Stimulated activated CD8-positive, alpha-beta memory T cell treated with anti-CD3 and anti-CD28 coated beads, Interleukin-2, amount 100 ng/mL, for 48 hours (primary cell): ENCODE measurements around the gene ABCA9.
"Not testable (repeated sequence)": the region's sequence is repeated elsewhere in the genome, so short reads cannot be mapped to it uniquely, and the experiment has no call there.

Experiments used
- DNase-seq, 2 donors: peaks; one replicate each; pipeline ENCODE4 v3.0.0-alpha.2; 2020; ENCODE audit warnings: low read depth in 2 of 2

ABCA9 gene, protein sequence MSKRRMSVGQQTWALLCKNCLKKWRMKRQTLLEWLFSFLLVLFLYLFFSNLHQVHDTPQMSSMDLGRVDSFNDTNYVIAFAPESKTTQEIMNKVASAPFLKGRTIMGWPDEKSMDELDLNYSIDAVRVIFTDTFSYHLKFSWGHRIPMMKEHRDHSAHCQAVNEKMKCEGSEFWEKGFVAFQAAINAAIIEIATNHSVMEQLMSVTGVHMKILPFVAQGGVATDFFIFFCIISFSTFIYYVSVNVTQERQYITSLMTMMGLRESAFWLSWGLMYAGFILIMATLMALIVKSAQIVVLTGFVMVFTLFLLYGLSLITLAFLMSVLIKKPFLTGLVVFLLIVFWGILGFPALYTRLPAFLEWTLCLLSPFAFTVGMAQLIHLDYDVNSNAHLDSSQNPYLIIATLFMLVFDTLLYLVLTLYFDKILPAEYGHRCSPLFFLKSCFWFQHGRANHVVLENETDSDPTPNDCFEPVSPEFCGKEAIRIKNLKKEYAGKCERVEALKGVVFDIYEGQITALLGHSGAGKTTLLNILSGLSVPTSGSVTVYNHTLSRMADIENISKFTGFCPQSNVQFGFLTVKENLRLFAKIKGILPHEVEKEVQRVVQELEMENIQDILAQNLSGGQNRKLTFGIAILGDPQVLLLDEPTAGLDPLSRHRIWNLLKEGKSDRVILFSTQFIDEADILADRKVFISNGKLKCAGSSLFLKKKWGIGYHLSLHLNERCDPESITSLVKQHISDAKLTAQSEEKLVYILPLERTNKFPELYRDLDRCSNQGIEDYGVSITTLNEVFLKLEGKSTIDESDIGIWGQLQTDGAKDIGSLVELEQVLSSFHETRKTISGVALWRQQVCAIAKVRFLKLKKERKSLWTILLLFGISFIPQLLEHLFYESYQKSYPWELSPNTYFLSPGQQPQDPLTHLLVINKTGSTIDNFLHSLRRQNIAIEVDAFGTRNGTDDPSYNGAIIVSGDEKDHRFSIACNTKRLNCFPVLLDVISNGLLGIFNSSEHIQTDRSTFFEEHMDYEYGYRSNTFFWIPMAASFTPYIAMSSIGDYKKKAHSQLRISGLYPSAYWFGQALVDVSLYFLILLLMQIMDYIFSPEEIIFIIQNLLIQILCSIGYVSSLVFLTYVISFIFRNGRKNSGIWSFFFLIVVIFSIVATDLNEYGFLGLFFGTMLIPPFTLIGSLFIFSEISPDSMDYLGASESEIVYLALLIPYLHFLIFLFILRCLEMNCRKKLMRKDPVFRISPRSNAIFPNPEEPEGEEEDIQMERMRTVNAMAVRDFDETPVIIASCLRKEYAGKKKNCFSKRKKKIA (N-terminal part only)

DNA sequence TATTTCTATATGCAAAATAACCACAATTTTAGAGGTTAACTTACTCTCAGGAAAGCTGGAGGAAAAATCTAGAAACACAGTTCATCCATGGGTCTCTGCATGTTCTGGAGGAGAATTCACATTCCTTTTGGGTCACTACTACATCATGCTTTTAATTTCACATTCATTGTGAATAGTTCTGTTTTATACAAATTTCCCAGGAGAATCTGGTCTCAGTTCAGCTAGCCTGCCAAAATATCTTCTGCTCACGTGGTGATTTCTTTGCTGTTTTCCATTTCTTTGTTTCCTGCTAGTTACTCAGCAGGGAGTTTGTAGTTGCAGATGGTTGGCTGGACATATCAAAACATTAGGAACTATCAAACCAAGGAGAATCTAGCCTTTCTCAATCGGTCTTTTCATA lies at the start of gene ABCA9:
TSS of gene ABCA9 (minus strand) at position 106 of the 400 bp plus-strand sequence. CDS start 9,801 bp downstream, outside the sequence.
- no peak for DNase-seq

DNA sequence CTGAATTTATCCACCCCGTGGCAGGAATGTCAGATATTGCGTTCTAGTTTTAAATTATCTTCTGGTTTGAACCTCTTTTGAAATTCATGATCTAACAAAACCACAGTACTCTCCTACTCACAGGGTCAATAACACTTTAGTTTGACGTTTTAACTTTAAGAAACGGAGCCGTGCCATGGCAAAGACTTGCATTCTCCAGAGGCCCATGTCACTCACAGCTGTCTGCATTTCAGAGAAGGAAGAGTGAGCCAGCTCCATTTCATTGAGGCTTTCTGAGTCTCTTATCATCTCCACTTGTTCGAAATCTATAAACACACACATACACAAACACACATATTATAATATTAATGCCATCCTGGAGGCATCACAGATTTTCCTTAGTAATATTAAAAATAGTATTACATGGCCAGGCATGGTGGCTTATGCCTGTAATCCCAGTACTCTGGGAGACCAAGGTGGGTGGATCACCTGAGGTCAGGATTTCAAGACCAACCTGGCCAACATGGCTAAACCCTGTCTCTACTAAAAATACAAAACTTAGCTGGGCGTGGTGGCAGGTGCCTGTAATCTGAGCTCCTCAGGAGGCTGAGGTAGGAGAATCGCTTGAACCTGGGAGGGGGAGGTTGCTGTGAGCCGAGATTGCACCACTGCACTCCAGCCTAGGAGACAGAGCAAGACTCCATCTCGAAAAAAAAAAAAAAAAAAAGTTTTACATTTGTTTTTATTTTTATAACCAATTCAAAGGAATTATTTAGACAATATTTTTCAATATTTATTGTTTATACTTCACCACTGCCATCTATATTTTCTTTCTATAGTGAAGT lies 45.4 kb upstream of the ABCA9 start:
- DNase-seq, result no peak

DNA sequence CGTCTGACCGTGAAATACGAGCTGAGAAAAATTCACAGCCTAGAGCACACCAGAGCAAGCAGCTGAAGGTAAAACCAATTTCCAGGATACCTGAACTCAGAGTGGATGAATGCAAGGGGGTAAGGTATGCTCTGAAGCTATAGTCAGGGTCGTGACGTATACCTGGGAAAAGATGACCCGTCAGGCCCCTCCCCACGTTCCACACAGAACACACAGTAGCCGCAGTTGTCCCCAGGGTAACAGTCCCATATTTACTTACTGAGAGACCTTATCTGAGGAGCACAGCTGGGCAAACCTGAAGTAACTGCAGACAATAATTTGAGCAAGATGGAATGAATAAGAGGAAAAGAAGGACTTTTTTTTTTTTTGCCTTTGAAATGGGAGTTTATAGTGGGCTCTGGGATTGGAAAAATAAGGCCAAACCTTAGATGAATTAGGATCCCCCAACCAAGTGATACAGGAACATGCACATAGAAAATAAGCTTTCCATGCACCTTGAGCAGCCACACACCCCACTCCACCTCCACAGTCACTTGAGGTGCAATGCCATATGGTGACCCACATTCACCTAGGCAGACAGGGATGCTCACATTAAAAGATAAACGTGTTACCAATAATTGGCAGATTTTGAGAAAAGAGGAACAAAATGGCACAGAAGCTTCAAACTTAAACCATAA lies 43.0 kb upstream of the ABCA9 start:
- DNase-seq, result no peak

DNA sequence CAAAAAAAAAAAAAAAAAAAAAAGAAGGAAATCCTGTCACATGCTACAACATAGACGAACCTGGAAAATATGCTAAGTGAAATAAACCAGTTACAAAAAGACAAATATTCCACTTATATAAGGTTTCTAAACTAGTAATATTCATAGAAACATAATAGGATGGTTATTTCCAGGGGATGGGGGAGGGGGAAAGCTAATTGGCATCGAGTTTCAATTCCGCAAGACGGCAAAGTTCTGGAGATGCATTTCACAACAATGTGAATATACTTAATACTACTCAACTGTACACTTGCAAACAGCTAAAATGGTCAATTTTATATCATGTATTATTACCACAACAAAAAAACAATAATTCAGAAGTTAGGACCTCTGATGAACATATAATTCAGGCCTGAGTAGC lies 37.9 kb upstream of the ABCA9 start:
- no peak for DNase-seq

DNA sequence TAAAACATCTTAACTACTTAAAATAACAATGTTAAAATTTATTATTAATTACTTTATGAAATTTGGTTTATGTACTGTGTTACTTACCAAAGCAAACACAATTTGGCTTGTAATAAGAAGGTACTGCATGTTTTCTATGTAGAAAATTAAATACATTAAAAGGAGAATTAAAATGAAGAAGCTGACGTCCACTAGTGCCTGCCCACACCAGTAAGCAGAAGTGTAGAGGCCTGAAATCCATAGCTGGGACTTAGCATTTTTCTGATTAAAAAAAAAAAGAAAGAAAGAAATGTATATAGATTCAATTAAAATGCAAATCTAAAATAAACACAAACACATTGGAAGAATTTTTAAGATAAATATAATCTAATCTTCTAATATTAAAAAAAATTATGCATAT lies 35.8 kb upstream of the ABCA9 start:
- no peak for DNase-seq

DNA sequence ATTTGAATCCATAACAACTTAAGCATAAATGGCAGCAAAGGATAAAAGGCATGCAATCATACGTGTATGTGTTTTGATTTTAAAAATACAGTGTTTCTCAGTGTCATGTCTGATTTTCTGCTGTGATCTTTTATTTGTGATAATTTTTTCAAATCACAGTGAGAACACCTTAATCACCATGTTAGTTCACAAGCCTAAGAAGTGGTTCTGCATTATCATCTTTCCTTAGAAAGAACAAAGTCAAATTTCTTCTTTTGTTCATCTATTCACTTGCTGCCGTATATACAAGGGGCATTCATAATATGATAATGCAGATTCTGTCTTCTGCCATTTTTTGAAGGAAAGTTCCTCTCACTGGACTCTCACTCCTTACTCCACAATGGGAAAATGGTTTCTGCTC lies 33.3 kb upstream of the ABCA9 start:
- DNase-seq, result no peak

DNA sequence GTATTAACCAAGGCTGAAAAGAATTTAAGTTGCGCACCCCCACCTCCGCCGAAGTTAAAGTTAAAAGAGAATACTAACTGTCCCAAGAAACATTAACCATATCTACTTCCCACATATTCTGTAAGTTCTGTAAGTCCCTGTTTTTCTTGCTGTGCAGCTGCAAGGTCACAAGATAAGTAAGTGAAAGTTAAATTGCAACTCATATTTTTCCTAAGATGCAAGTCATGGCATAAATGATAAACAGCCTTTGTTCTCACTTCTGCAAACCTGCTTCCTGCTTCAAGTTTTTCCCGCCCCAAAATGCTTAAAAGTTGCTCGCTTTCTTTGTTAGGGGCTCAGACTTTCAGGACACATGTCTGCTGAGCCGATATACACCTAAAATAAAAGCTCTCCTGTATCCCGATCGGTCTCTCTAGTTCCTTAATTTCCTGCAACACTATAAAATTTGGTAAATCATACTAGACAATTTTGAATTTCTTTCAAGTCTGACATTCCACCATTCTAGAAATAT lies 32.6 kb upstream of the ABCA9 start:
- no peak for DNase-seq

DNA sequence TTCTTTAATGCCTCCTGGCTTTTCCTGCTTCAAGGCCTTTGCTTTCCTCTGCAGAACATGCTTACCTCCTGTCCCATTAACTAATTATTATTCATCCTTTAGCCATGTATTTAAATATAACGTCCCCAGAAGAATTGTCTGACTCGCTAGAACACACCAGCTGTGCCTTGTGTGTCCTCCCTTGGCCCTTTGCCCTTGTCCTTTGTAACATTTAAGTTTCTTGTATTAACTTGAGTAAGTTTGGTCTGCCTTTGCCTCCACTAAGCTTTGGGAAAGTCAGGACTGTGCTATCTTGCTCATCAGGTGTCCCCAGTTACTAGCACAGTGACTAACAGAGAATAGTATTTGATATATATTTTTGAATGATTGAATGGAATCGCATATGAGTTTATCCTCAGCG lies 29.6 kb upstream of the ABCA9 start:
- DNase-seq, result no peak

DNA sequence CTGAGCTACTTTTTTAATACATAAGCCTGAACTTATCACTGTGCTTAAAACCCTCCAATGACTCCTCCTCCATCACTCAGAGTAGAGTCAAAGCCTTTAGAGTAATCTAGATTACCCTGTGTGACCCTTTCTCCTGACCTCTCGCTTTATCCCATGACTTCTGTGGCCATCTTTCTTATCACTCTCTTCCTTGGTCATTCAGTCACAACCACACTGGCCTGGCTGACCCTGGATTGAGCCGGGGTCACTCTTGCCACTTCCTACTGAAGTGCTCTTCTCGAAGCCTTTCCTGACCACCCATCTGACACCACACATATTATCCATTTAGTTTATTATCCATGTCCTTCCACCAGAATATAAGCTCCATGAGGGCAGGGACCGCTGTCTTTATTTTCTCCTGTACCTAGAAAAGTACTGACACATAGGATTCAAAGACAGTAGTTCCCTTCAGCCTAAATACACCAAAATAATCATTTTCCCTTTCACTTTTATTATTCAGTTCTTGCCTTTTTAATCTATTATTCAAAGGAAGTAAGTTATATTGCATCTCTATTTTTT lies 28.0 kb upstream of the ABCA9 start:
- no peak for DNase-seq

DNA sequence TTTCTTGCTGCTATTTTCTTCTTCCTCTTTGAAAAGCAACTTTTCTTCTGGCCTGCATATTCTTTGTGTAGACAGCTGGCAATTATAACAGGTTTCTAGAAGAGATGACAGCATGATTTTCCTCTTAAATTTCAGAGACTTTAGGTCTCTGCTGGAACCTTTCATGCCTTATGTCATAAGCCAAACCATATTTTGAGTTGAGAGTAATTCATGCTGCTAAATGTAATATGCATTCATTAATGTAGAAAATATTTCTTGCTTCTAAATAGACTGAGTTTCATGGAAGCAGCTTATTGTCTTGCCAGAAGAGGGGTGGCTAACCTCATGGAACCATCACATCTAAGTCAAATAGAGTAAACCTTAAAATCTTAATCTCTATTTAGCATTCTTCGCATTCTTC lies 25.9 kb upstream of the ABCA9 start:
- no peak for DNase-seq

DNA sequence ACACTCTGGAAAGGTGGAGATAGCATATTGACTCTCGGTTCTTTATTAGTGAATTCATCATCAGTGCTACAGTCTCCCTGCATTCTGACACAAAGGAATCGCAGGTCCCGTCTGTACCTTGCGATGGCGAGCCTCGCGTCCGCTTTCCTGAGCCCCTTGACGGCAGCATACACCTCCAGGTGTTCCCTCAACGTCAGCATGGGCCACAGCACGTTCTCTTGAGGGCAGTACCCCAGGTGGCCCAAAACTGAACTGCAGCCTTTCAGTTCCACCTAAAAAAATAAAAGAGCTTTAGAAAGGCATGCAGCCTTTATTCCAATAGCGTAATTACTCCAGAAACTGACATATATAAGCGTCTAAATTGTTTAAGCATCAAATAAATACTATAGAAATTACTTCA lies 24.2 kb upstream of the ABCA9 start:
- no peak for DNase-seq

DNA sequence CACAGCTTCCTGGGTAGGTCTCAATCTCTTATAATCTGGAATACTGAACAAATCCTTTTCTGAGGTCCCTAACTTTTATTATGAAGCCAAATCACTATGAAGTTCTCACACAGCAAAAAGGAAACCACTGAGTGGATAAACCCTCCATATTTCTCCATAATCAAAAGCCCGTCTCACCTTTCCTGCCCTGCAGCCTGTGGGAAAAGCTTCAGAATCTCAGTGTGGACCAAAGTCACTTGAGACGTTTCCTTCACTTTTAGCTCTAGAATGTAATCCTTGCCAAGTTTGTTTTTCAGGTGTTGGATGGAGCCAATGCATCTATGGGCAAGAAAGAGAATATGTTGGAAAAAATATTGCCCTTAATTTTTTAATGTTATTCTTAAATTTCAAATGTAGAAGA lies 22.0 kb upstream of the ABCA9 start:
- no peak for DNase-seq

DNA sequence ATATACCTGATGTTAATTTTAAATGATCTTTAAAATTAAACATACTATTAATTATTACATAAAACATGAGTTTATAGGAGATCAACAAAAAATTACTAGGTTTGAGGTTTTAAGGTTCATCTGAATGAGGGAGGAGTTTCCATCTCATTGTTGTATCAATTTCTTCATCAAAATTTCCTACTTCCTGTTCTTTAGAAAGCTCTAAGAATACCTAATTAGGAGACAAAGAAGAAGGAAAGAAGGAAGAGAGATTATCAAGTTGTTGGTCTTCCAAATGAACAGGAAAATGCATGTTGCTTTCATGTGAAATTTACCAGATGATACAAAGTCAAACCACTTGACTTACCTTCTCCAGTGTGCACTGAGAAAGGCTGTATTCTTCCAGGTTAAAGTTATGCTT lies 18.1 kb upstream of the ABCA9 start:
- DNase-seq, result no peak

DNA sequence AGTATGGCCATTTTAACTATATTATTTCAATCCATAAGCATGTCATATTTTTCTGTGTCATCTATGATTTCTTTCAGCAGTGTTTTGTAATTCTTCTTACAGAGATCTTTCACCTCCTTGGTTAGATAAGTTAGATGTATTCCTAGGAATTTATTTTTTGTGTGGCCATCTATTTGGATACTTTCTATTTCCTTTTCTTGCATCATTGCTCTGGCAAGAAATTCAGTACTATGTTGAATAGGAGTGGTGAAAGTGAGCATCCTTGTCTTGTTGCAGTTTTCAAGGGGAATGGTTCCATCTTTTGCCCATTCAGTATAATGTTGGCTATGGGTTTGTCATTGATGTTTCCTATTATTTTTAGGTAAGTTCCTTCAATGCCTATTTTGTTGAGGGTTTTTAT lies 15.1 kb upstream of the ABCA9 start:
- no peak for DNase-seq

DNA sequence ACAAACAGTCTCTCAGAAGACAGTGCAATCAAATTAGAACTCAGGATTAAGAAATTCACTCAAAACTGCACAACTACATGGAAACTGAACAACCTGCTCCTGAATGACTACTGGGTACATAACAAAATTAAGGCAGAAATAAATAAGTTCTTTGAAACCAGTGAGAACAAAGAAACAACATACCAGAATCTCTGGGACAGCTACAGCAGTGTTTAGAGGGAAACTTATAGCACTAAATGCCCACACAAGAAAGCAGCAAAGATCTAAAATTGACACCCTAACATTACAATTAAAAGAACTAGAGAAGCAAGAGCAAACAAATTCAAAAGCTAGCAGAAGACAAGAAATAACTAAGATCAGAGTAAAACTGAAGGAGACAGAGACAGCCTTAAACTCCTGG lies 12.7 kb upstream of the ABCA9 start:
- not testable (repeated sequence) for DNase-seq

DNA sequence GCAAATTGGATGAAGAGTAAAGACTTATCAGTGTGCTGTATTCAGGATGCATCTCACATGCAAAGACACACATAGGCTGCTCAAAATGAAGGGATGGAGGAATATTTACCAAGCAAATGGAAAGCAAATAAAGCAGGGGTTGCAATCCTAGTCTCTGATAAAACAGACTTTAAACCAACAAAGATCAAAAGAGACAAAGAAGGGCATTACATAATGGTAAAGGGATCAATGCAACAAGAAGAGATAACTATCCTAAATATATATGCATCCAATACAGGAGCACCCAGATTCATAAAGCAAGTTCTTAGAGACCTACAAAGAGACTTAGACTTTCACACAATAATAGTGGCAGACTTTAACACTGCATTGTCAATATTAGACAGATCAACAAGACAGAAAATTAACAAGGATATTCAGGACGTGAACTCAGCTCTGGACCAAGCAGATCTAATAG lies 12.1 kb upstream of the ABCA9 start:
- DNase-seq, result not testable (repeated sequence)

DNA sequence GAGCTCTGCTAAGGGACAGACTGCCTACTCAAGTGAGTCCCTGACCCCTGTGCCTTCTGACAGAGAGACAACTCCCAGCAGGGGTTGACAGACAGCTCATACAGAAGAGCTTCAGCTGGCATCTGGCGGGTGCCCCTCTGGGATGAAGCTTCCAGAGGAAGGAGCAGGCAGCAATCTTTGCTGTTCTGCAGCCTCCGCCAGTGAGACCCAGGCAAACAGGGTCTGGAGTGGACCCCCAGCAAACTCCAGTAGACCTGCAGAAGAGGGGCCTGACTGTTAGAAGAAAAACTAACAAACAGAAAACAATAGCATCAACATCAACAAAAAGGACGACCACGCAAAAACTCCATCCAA lies 10.5 kb upstream of the ABCA9 start:
- not testable (repeated sequence) for DNase-seq

DNA sequence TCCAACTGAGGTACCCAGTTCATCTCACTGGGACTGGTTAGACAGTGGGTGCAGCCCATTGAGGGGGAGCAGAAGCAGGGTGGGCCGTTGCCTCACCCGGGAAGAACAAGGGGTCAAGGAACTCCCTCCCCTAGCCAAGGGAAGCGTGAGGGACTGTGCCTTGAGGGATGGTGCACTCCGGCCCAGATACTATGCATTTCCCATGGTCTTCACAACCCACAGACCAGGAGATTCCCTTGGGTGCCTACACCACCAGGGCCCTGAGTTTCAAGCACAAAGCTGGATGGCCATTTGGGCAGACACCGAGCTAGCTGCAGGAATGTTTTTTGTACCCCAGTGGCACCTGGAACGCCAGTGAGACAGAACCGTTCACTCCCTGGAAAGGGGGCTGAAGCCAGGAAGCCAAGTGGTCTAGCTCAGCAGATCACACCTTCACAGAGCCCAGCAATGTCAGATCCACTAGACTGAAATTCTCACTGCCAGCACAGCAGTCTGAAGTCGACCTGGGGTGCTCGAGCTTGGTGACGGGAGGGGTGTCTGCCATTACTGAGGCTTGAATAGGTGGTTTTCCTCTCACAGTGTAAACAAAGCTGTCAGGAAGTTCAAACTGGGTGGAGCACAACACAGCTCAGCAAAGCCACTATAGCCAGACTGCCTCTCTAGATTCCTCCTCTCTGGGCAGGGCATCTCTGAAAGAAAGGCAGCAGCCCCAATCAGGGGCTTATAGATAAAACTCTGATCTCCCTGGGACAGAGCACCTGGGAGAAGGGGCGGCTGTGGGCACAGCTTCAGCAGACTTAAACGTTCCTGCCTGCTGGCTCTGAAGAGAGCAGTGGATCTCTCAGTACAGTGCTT lies 9.9 kb upstream of the ABCA9 start:
- DNase-seq, result not testable (repeated sequence)

DNA sequence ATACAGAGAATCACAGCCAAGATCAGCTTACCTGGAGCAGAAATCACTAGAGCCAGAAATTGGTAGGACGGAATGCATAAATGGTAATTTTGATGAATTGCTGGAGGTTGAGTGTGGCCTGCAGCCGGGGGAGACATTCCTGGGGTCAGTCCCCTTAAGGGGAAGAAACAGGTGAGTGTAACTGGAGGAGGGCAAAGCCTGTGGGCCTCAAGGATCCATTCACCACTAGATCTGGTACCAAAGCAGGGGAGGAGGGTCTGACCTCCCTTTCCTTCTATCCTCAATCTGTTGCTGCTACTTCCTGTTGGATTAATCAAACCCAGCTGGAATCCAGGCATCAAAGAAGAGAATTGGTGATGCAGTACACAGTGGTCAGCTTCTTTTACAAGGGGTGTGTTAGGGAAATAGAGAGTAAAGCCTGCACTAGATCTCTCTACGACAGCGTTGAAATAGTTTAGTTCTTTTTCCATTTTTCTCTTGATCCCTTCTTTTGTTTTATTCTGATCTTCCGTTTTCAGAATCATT lies 8.6 kb upstream of the ABCA9 start:
- no peak for DNase-seq
